Measurements from ENCODE around the gene GNA12.

The GNA12 gene

GRCh38 chr7:2761801-2762497 is 82.2 kb downstream of the GNA12 start:
- DNase-seq (ENCODE audit: low spot score): no peak
- TF ChIP-seq CTCF (IDR thresholded peaks at IDR 0.05; ENCODE audit: extremely low read depth, missing control alignments): no peak

- DNase-seq (ENCODE audit: low spot score): no peak
- no peak for TF ChIP-seq CTCF (IDR thresholded peaks at IDR 0.05; ENCODE audit: extremely low read depth, missing control alignments)
Observed at GRCh38 chr7:2761131-2761624, 82.9 kb downstream of the GNA12 start.

GRCh38 chr7:2760098-2760889 is 83.8 kb downstream of the GNA12 start:
- peak; percentile 29 for DNase-seq (ENCODE audit: low spot score)

GRCh38 chr7:2759736-2760097 is 84.4 kb downstream of the GNA12 start:
- no peak for DNase-seq (ENCODE audit: low spot score)
- TF ChIP-seq CTCF (IDR thresholded peaks at IDR 0.05; ENCODE audit: extremely low read depth, missing control alignments): no peak

More at GRCh38 chr7:2760098-2760889, 83.8 kb downstream of the GNA12 start:
- no peak for TF ChIP-seq CTCF (IDR thresholded peaks at IDR 0.05; ENCODE audit: extremely low read depth, missing control alignments)

- no peak for TF ChIP-seq CTCF (IDR thresholded peaks at IDR 0.05; ENCODE audit: extremely low read depth, missing control alignments)
- DNase-seq (ENCODE audit: low spot score): no peak
Observed at GRCh38 chr7:2758673-2759616, 85.2 kb downstream of the GNA12 start.

- TF ChIP-seq CTCF (IDR thresholded peaks at IDR 0.05; ENCODE audit: extremely low read depth, missing control alignments): no peak
- peak; percentile 68 for DNase-seq (ENCODE audit: low spot score)
Observed at GRCh38 chr7:2757904-2758672, 86.0 kb downstream of the GNA12 start.
